ENCODE results near the gene QRICH2. TPM values are rescaled to one million over a fixed set of nuclear protein-coding genes. Genes with fewer than 3 reads are reported as not detected.

Gene QRICH2
- total and polyA plus RNA-seq, 2 of the 4 experiments (the other 2 are of a cell fraction): 4.3 to 4.8 TPM

GRCh38 chr17:76353599-76354316 is 45.7 kb upstream of the QRICH2 start, which contains the start of gene PRPSAP1:
PRPSAP1 (minus strand) TSS chr17:76353916; CDS start chr17:76353703, 213 bp downstream.
- in situ Hi-C loops (cut with MboI; ENCODE audit: low sequenced_read_pairs): no loop called here
- Histone ChIP-seq H3K14ac (replicated peaks; ENCODE audit: low read depth, low read length) (peak within 1 kb of the TSS; percentile 100), H3K56ac (ENCODE audit: extremely low read depth, insufficient read depth, low read length) (peak within 1 kb of the TSS; percentile 99), H3K9me1 (ENCODE audit: insufficient read depth, low read length) (no peaks in the 10 kb centered on the region), H3K36me3 (ENCODE audit: control insufficient read depth, insufficient read depth, low read length) (no peaks in the 10 kb centered on the region), H3K4me2 (ENCODE audit: low read depth, low read length) (peak within 1 kb of the TSS; percentile 99), H3K27ac (ENCODE audit: insufficient read depth, low read length) (peak within 1 kb of the TSS; percentile 93), H2AK9ac (replicated peaks; ENCODE audit: low read depth, low read length, poor library complexity) (peak within 1 kb of the TSS; percentile 99), H3K18ac (ENCODE audit: low read depth, low read length) (peak within 1 kb of the TSS; percentile 90), H4K20me1 (ENCODE audit: insufficient read depth, low read length) (peaks cover 4% of the 10 kb centered on the region; the same call in 1 of the 2 replicates), H3K4ac (ENCODE audit: low read depth, low read length) (peak within 1 kb of the TSS; percentile 100), H2BK20ac (ENCODE audit: low read depth, low read length) (peak within 1 kb of the TSS; percentile 99), H3K79me1 (ENCODE audit: low read depth in 1 of 2, low read length in 2 of 2) (peaks cover 4 to 35% of the 10 kb centered on the region in 2 experiments; a peak in 3 of 4 replicates), H3K9ac (ENCODE audit: low read depth, low read length) (peak within 1 kb of the TSS; percentile 93), H2BK15ac (ENCODE audit: low read depth, low read length) (peak within 1 kb of the TSS; percentile 90; the same call in 2 of the 3 replicates), H2BK5ac (ENCODE audit: low read depth, low read length, poor library complexity, severe bottlenecking) (peak within 1 kb of the TSS; percentile 95), H3K4me1 (ENCODE audit: control insufficient read depth, insufficient read depth, low read length) (peaks cover 4% of the 10 kb centered on the region; the same call in 1 of the 2 replicates), H4K91ac (ENCODE audit: insufficient read depth, low read depth, low read length) (peak within 1 kb of the TSS; percentile 100), H2AFZ (replicated peaks; ENCODE audit: low read length, poor library complexity) (peak within 1 kb of the TSS; percentile 99), H3K27me3 (ENCODE audit: control insufficient read depth, insufficient read depth, low read length) (no peaks in the 10 kb centered on the region), H2BK120ac (ENCODE audit: low read depth, low read length) (peak within 1 kb of the TSS; percentile 100), H4K8ac (ENCODE audit: low read depth in 2 of 2, low read length in 2 of 2) (peak within 1 kb of the TSS; percentile 93 to 99), H3K9me3 (ENCODE audit: control insufficient read depth, insufficient read depth, low read length) (no peaks in the 10 kb centered on the region), H3K23ac (ENCODE audit: low read depth, low read length) (peak within 1 kb of the TSS; percentile 100), H4K5ac (ENCODE audit: low read depth, low read length) (peak within 1 kb of the TSS; percentile 86), H3K4me3 (ENCODE audit: insufficient read depth, low read depth, low read length) (peak within 1 kb of the TSS; percentile 85), H2AK5ac (ENCODE audit: low read depth, low read length) (peak within 1 kb of the TSS; percentile 81)
- peak; percentile 21; the same call in 1 of the 2 replicates for TF ChIP-seq RAD21 (IDR thresholded peaks at IDR 0.05; ENCODE audit: low read length)
- TF ChIP-seq NFE2L2 (IDR thresholded peaks at IDR 0.05; ENCODE audit: low read depth, low read length): no peak
- TF ChIP-seq, protein P1, sequence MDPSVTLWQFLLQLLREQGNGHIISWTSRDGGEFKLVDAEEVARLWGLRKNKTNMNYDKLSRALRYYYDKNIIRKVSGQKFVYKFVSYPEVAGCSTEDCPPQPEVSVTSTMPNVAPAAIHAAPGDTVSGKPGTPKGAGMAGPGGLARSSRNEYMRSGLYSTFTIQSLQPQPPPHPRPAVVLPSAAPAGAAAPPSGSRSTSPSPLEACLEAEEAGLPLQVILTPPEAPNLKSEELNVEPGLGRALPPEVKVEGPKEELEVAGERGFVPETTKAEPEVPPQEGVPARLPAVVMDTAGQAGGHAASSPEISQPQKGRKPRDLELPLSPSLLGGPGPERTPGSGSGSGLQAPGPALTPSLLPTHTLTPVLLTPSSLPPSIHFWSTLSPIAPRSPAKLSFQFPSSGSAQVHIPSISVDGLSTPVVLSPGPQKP (IDR thresholded peaks at IDR 0.05; ENCODE audit: borderline replicate concordance, low read depth, low read length): no peak
- TF ChIP-seq FOS (IDR thresholded peaks at IDR 0.05; ENCODE audit: low read depth, low read length): no peak
- peak; percentile 28; the same call in 1 of the 2 replicates for TF ChIP-seq CTCF (conservative IDR thresholded peaks at IDR 0.05; ENCODE audit: low read depth, low read length)
- TF ChIP-seq SMC3 (IDR thresholded peaks at IDR 0.05; ENCODE audit: low read depth, low read length): no peak
- TF ChIP-seq POLR2A (IDR thresholded peaks at IDR 0.05; ENCODE audit: low read depth, low read length): peak; percentile 93
- TF ChIP-seq MXI1 (IDR thresholded peaks at IDR 0.05; ENCODE audit: borderline replicate concordance, low read depth, low read length): peak; percentile 19
- TF ChIP-seq, protein P2, sequence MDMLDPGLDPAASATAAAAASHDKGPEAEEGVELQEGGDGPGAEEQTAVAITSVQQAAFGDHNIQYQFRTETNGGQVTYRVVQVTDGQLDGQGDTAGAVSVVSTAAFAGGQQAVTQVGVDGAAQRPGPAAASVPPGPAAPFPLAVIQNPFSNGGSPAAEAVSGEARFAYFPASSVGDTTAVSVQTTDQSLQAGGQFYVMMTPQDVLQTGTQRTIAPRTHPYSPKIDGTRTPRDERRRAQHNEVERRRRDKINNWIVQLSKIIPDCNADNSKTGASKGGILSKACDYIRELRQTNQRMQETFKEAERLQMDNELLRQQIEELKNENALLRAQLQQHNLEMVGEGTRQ (IDR thresholded peaks at IDR 0.05; ENCODE audit: low read depth, low read length): peak; percentile 50; the same call in 1 of the 2 replicates
- TF ChIP-seq RFX5 (IDR thresholded peaks at IDR 0.05; ENCODE audit: low read depth, low read length): no peak
- no peak; the same call in 1 of the 2 replicates for TF ChIP-seq BHLHE40 (IDR thresholded peaks at IDR 0.05; ENCODE audit: low read depth, low read length)
- no peak for TF ChIP-seq CEBPB (IDR thresholded peaks at IDR 0.05; ENCODE audit: low read depth, low read length)
- TF ChIP-seq MAZ (IDR thresholded peaks at IDR 0.05; ENCODE audit: borderline replicate concordance, low read depth, low read length): peak; percentile 81; the same call in 1 of the 2 replicates
- no peak; the same call in 1 of the 2 replicates for TF ChIP-seq CHD1 (IDR thresholded peaks at IDR 0.05; ENCODE audit: low read depth, low read length)
- ATAC-seq (ENCODE audit: low read depth) (peak; percentile 99), DNase-seq (peak; percentile 87)
- POLR2A ChIA-PET (ENCODE audit: unreplicated experiment): no interaction called here
- CTCF ChIA-PET: interaction anchor here (0.6 to 1.5 kb wide), 5 partner anchors 14 to 44 kb away, joined by 3 to 7 read pairs (median 3); no protein-coding TSS in a partner anchor
- 0% methylated on average over 51 of the region's 75 CpGs; no CpG with 5 or more reads in 1 of the 2 experiments for WGBS, 2 experiments (ENCODE audit: extremely low coverage in 2 of 2, insufficient read length in 1 of 2)
- intact Hi-C loops (cut with micrococcal nuclease): loop anchor here (1.0 kb wide), 1 partner anchor 32 kb away; no protein-coding TSS in a partner anchor
- BruUV-seq (replicated peaks): no TSS peak
- dilution Hi-C loops (cut with HindIII; ENCODE audit: low sequenced_read_pairs, unreplicated experiment): no loop called here
